Parathyroid adenoma (tissue), 2 donors: ENCODE results near the gene ITPK1.

Experiments
- H2AFZ ChIP-seq: fragments of 300-600 bp; sonication (generic); one replicate; pipeline ENCODE4 v1.7.0; 2017; ENCODE audit warnings: antibody characterized with exemption, mild to moderate bottlenecking
- H3K27ac ChIP-seq: fragments of 300-600 bp; sonication (generic); one replicate; pipeline ENCODE4 v1.7.0; 2017
- H3K27me3 ChIP-seq: fragments of 300-600 bp; sonication (generic); one replicate; pipeline ENCODE4 v1.7.0; 2017; ENCODE audit warnings: low read length; ENCODE audit not compliant: control insufficient read depth, insufficient read depth
- H3K36me3 ChIP-seq: fragments of 300-600 bp; sonication (generic); one replicate; pipeline ENCODE4 v1.7.0; 2017; ENCODE audit warnings: low read length; ENCODE audit not compliant: control insufficient read depth, insufficient read depth
- H3K4me1 ChIP-seq: fragments of 300-600 bp; sonication (generic); one replicate; pipeline ENCODE4 v1.7.0; 2017; ENCODE audit warnings: control low read depth
- H3K4me2 ChIP-seq: fragments of 300-600 bp; sonication (generic); one replicate; pipeline ENCODE4 v1.7.0; 2017; ENCODE audit warnings: low read length
- H3K4me3 ChIP-seq: fragments of 300-600 bp; sonication (generic); one replicate; pipeline ENCODE4 v1.7.0; 2017; ENCODE audit warnings: low read depth, low read length
- H3K79me2 ChIP-seq: fragments of 300-600 bp; sonication (generic); one replicate; pipeline ENCODE4 v1.7.0; 2017; ENCODE audit warnings: control low read depth
- H3K9ac ChIP-seq: fragments of 300-600 bp; sonication (generic); one replicate; pipeline ENCODE4 v1.7.0; 2017; ENCODE audit warnings: mild to moderate bottlenecking
- H3K9me3 ChIP-seq: fragments of 300-600 bp; sonication (generic); one replicate; pipeline ENCODE4 v1.7.0; 2017; ENCODE audit warnings: low read length; ENCODE audit not compliant: control insufficient read depth
- TF ChIP-seq, protein P1 (sequence below): fragments of 300-600 bp; sonication (generic); IDR thresholded peaks from one replicate; pipeline ENCODE4 v1.7.0; 2017; ENCODE audit warnings: antibody characterized with exemption, mild to moderate bottlenecking
- donor health status: primary hyperparathyroidism.

ITPK1 gene

DNA sequence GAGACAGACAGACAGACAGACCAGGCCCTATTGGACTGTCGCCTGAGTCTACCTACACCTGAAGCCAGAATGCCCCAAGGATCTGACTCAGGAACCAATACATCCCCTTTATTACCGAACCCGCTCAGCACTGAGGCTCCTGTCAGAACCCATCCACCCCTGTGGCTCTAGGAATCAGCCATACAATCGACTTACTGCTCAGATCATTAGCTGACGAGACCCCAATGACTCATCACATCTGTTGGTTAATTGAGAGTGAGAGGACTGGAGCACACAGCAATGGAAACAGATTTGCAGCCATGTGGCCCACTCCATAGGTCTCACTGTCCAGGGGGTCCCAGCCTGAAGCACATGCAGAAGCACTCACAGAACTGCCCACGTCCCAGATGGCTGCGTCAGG, 15.2 kb downstream of the ITPK1 start:
- Histone ChIP-seq H3K79me2 (peaks cover 83% of the 10 kb centered on the region), H3K9ac (no peak overlapping the region), H3K4me1 (no peaks in the 10 kb centered on the region), H3K27me3 (no peaks in the 10 kb centered on the region), H3K9me3 (no peaks in the 10 kb centered on the region), H3K36me3 (no peaks in the 10 kb centered on the region), H3K27ac (no peak overlapping the region), H3K4me3 (no peak overlapping the region), H2AFZ (no peak overlapping the region), H3K4me2 (no peak overlapping the region)
- TF ChIP-seq, protein P1, sequence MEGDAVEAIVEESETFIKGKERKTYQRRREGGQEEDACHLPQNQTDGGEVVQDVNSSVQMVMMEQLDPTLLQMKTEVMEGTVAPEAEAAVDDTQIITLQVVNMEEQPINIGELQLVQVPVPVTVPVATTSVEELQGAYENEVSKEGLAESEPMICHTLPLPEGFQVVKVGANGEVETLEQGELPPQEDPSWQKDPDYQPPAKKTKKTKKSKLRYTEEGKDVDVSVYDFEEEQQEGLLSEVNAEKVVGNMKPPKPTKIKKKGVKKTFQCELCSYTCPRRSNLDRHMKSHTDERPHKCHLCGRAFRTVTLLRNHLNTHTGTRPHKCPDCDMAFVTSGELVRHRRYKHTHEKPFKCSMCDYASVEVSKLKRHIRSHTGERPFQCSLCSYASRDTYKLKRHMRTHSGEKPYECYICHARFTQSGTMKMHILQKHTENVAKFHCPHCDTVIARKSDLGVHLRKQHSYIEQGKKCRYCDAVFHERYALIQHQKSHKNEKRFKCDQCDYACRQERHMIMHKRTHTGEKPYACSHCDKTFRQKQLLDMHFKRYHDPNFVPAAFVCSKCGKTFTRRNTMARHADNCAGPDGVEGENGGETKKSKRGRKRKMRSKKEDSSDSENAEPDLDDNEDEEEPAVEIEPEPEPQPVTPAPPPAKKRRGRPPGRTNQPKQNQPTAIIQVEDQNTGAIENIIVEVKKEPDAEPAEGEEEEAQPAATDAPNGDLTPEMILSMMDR, result no peak

DNA sequence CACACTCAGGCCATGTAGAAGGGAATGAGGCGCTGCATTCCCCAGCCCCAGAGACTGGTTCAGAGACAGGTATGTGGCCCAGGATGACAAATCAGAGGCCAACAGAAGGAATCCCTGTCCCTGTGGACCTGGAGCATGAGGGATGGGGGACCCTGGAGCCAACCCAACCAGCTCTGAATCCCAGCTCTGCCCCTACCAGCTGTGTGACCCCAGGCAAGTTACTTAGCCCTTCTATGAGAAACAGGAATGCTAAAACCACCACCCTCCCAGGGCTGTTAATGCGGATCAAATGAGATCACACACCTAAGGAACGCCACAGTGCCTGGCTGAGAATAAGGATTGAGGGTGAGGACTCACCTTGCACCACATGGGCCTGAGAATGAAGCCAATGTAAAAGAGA, 15.6 kb downstream of the ITPK1 start:
- Histone ChIP-seq H3K27ac (no peak overlapping the region), H3K79me2 (peaks cover 84% of the 10 kb centered on the region), H3K4me3 (no peak overlapping the region), H3K36me3 (no peaks in the 10 kb centered on the region), H3K4me1 (no peaks in the 10 kb centered on the region), H3K9me3 (no peaks in the 10 kb centered on the region), H3K4me2 (no peak overlapping the region), H3K9ac (no peak overlapping the region), H2AFZ (no peak overlapping the region), H3K27me3 (no peaks in the 10 kb centered on the region)
- TF ChIP-seq, protein P1, result no peak

DNA sequence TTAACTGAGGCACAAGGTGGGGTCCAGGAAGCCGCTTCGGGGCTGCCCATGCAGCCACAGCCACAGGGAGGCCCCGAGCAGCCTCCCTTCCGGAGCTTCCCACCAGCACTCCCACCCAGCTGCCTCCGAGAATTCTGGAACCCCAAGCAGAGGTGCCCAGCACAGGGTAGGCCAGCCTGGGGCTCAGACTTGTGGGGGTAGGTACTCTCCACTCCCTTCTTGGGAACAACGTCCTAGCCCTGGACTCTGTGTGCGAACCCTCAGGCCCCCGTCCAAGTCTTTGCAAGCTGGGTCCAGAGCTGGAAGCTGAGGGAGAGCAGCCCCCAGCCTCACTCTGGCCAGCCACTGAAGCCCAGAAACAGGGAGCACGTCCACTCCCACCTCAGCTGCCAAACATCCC, 16.1 kb downstream of the ITPK1 start:
- Histone ChIP-seq H3K27ac (no peak overlapping the region), H3K4me1 (no peaks in the 10 kb centered on the region), H3K27me3 (no peaks in the 10 kb centered on the region), H3K4me3 (no peak overlapping the region), H3K9ac (no peak overlapping the region), H3K9me3 (no peaks in the 10 kb centered on the region), H3K36me3 (no peaks in the 10 kb centered on the region), H2AFZ (no peak overlapping the region), H3K79me2 (peaks cover 86% of the 10 kb centered on the region), H3K4me2 (no peak overlapping the region)
- TF ChIP-seq, protein P1, result no peak

DNA sequence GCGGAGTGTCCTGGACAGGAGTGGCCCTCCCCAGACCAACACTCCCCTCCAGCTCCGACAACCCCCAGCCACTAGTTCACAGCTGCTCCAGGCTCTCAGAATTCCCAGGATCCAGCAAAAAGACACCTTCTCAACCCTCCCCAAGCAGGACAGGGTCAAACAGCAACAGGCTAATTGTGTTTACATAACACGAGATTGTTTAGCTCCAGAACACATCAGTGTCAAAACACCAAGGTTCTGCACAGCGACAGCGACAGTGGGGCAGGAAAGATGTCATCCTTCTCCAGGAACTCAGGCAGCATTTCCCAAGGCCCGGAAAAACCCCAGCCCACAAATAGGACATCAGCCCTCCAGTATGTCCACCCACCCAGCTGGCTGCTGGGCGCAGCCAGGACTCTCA, 16.5 kb downstream of the ITPK1 start:
- Histone ChIP-seq H2AFZ (no peak overlapping the region), H3K27ac (no peak overlapping the region), H3K9ac (no peak overlapping the region), H3K4me2 (no peak overlapping the region), H3K36me3 (no peaks in the 10 kb centered on the region), H3K4me1 (no peaks in the 10 kb centered on the region), H3K9me3 (no peaks in the 10 kb centered on the region), H3K4me3 (no peak overlapping the region), H3K79me2 (peaks cover 84% of the 10 kb centered on the region), H3K27me3 (no peaks in the 10 kb centered on the region)
- TF ChIP-seq, protein P1, result no peak

DNA sequence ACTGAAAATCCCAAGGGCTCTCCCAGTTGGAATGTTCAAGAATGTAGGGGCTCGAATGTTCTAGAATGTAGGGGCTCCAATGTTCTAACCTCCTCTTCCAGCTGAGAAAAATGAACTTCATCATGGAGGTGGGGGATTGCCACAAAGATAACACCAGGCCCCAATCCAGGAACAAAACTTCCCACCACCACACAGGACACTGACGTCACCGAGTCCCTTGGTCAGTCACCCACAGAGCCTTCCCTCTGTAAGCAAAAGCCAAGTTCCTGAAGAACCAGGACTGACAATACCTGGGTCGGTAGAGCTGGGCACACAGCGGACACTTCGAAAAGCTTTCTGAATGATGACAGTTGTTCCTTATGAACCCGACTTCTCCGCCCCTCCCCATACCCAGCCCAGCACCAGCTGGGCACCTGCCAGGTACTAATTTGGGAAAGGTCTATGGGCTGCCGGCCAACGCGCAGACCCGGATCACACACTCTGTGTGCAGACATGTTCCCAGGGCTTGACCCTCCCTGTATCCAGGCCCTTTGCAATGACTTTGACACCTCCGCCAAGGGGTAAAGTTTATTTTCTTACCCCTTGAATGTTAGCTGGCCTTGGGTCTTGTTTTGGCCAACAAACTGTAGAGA, 18.9 kb downstream of the ITPK1 start:
- no peak overlapping the region for H3K4me3 ChIP-seq
- no peak overlapping the region for H3K9ac ChIP-seq
- no peak overlapping the region for H3K27ac ChIP-seq
- peaks cover 79% of the 10 kb centered on the region for H3K79me2 ChIP-seq
- TF ChIP-seq, protein P1, result no peak
- H3K4me2 ChIP-seq, result no peak overlapping the region
- H3K4me1 ChIP-seq, result no peaks in the 10 kb centered on the region
- no peak overlapping the region for H2AFZ ChIP-seq
- H3K9me3 ChIP-seq, result no peaks in the 10 kb centered on the region
- H3K36me3 ChIP-seq, result no peaks in the 10 kb centered on the region
- H3K27me3 ChIP-seq, result no peaks in the 10 kb centered on the region
